CD4-positive, alpha-beta T cell treated with Interleukin-6 for 4 hours (primary cell): ENCODE results near the gene MAPKBP1.

Source experiments
- DNase-seq: peaks from one replicate; pipeline ENCODE4 v3.0.0-alpha.2; 2020; ENCODE audit warnings: mixed read lengths

The MAPKBP1 gene

GRCh38 chr15:41806291-41807181 is 32.3 kb downstream of the MAPKBP1 start:
- no peak for DNase-seq

- DNase-seq: no peak
These were observed 34.8 kb downstream of the MAPKBP1 start for GRCh38 chr15:41809121-41809520.

DNA sequence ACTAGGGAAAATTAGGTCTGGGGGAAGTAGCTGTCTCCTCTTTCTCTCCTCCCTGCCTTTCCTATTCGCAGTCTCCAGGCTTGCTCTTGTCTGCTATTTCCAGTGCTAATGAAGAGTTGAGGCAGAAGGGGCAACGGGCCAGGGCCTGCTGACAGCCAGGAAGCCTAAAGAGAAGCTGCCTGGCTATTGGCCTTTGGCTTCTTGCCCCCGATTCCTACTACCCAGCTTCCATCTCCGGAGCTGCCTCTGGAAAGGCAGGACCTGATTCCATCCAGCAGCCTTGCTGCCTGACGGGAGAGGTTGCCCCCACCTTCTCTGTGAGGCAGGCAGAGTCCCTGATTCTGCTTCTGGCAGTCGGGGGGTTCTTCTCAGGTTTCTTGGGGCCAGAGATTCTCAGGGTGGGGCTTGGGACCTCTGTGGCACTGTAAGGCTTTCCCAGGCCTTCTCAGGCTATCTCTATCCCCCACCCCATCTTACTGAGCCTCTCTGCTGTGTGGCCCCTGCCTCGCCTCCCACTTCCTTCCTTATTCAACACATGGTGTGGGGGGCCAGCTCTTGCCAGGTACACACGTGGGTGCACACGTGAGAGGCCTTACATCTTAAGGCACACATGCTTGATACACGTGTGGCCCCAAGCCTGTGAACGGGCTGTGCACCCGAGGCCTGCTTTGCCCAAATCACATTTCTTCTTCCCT is 35.4 kb downstream of the MAPKBP1 start:
- no peak for DNase-seq

DNA sequence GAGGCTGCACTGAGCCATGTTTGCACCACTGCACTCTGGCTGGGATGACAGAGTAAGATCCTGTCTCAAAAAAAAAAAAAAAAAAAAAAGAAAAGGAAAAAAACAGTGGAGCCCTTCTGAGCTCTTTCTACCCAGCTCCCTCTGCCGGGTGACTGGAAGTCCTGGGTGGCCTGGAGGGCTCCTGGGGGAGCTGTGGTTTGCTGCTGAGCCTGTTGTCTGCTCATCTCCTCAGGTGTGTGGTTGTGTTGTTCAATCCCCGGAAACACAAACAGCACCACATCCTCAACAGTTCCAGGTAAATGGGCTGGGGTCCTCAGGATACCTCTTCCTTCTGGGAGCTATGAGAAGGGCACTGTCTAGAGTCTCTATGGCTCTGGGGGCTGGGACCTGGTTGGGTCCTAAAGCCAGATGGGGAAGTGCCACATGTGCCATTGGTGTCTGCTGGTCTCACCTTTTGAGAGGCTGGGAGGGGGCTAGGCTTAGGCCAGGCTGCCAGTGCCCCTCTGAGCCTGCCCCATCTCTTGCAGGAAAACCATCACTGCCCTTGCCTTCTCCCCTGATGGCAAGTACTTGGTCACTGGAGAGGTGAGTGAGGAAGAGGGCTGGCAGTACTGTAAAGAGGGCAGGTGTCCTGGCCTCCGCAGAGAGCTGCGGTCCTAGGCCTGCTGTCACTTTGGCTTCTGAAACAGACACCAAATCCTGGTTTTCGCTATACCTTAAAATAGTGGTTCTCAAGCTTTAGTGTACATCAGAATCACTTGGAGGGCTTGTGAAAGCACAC is 36.6 kb downstream of the MAPKBP1 start:
- DNase-seq: no peak

DNA sequence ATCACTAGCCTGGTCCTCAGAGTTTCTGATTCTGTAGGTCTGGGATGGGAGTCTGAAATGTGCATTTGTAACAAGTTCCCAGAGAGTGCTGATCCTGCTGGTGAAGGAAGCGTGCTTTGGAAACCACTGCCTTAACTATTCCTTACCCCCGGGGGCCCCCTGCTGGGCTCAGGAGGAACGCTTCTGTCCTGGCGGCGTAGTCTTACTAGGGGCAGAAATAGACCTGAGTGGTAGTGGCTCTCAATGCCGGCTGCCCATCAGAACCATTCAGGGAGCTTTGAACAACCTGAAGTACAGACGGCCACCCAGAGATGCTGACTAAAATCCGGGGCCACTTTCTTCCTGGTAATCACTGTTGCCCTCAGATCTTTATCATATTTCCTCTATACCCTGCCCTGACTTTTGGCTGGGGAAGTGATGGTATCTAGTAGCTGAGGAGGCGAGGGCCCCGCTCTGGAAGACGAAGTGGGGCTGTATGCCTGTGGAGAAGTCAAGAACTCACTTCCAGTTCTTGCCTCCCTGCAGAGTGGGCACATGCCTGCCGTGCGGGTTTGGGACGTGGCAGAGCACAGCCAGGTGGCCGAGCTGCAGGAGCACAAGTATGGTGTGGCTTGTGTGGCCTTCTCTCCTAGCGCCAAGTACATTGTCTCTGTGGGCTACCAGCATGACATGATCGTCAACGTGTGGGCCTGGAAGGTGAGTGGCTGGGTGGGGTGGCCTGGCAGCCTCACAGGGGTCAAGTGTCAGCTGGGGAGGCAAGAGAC is 37.3 kb downstream of the MAPKBP1 start:
- peak; percentile 86 for DNase-seq

GRCh38 chr15:41812820-41813375 is 38.6 kb downstream of the MAPKBP1 start:
- no peak for DNase-seq

DNA sequence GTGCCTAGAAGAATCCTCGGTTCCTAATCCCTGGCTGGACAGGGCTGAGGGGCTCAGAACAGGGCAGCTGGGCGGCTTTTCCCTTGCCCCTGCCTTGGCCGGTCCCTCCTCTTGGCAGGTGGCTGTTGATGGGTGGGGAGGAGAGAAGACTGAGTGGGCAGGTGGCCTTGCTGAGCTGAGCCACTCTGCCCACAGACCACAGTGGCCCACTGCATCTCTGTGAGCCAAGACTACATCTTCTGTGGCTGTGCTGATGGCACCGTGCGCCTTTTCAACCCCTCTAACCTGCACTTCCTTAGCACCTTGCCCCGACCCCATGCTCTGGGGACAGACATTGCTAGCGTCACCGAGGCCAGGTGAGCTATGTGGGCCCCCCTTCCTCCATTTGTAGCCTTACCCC is 39.1 kb downstream of the MAPKBP1 start:
- no peak for DNase-seq

DNA sequence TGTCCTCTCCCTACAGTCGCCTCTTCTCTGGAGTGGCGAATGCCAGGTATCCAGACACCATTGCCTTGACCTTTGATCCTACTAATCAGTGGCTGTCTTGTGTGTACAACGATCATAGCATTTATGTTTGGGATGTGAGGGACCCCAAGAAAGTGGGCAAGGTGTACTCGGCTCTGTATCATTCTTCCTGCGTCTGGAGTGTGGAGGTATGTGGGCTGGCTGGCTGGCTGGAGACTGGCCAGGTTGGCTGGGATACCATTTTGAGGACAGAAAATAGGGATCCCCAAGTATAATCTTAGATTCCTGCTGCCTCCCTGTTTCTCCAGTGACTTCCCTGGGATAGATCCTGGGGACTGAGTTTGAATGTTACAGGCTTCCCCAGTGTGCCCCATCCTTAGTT is 40.2 kb downstream of the MAPKBP1 start:
- DNase-seq: no peak

DNA sequence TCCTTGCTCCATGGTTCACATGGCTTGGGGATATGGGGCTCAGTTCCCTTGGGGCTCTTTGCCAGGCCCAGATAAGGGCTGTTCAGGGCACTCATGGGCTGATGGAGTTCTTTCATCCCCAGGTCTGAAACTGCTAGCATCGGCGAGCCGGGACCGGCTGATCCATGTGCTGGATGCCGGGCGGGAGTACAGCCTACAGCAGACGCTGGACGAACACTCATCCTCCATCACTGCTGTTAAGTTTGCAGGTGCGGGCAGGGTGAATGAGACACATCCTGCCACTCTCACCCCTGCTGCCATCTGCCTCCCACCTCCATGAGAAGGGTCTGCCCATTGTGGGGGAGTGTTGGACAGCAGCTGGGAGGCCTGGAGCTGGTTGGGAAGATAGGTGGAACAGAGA is 42.5 kb downstream of the MAPKBP1 start:
- DNase-seq: no peak

DNA sequence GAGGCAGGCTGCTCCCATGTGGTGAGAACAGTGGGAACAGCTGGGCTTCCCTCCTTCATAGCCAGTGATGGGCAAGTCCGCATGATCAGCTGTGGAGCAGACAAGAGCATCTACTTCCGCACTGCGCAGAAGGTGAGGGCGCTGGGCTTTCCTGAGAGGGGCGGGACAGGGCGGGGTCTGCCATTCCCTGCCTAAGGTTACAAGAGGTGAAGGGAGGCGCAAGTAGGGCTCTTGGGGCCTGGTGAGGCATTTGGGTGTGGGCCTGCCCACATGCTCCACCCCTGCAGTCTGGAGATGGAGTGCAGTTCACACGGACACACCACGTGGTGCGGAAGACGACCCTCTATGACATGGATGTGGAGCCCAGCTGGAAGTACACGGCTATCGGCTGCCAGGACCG is 43.0 kb downstream of the MAPKBP1 start:
- DNase-seq: no peak

GRCh38 chr15:41817781-41818180 is 43.5 kb downstream of the MAPKBP1 start:
- DNase-seq: no peak

- DNase-seq: no peak
These were observed 45.3 kb downstream of the MAPKBP1 start for GRCh38 chr15:41819455-41820050.

- DNase-seq: no peak
These were observed 46.6 kb downstream of the MAPKBP1 start for GRCh38 chr15:41820791-41821423.

DNA sequence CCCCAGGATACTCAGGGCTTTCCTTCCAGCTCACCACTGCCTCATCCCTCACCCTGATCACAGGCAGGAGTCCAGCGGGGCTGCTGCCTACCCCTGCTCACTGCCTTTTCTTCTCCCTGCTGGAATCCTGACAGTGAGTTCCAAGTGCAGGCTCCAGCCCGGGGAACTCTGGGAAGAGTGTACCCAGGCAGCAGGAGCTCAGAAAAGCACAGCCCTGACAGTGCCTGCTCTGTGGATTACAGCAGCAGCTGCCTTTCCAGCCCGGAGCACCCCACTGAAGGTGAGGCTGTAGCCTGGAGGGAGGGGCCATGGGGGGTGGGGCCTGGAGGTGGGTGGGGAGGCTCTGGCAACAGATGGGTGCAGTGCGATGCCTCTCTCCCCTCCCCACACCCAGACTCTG is 47.5 kb downstream of the MAPKBP1 start:
- DNase-seq: no peak

DNA sequence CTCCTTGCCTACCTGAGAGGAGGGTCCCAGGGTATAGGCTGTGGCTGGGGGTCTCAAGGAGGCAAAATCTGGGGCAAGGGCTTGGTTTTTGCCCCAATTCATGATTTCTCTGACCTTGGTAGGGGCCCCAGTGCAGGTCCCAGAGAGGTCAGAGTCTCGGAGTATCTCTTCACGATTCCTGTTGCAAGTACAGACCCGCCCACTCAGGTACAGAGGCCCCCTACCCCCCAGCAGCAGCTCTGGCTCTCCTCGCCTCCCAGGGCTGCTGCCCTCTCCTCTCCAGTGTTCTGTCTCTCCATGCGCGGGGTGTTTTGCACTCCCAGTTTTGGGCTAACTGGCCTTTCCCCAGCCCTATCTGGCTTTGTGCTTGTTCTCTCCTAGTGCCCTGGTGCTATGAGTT is 48.2 kb downstream of the MAPKBP1 start:
- no peak for DNase-seq

GRCh38 chr15:41822957-41823356 is 48.7 kb downstream of the MAPKBP1 start:
- no peak for DNase-seq

GRCh38 chr15:41823502-41823901 is 49.2 kb downstream of the MAPKBP1 start:
- no peak for DNase-seq

GRCh38 chr15:41824062-41824745 is 49.9 kb downstream of the MAPKBP1 start:
- DNase-seq: no peak

DNA sequence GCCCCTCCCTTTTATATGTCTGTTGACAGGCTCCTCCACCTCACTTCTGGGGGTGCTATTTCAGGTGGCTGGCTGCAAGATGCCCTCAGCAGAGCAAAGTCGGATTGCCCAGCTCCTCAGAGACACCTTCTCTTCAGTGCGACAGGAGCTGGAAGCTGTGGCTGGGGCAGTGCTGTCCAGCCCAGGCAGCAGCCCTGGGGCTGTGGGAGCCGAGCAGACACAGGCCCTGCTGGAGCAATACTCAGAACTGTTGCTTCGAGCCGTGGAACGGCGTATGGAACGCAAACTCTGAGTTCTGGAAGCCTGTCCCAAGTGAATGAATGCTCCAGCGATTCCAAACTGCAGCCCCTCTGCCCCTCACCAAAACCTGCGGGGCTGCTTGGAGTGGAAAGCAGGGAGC is 50.9 kb downstream of the MAPKBP1 start:
- DNase-seq: no peak

- DNase-seq: no peak
These were observed 51.6 kb downstream of the MAPKBP1 start for GRCh38 chr15:41825572-41826535.
